ENCODE measurements around the gene SH3RF3. TPM values are rescaled to one million over a fixed set of nuclear protein-coding genes. Genes with fewer than 3 reads are reported as not detected.

SH3RF3 gene
- total RNA-seq, 1 donor from 2014 or later = 7.9 TPM

GRCh38 chr2:109419960-109420370 is 291.0 kb downstream of the SH3RF3 start:
- Histone ChIP-seq H3K4me3 (no peak overlapping the region), H3K36me3 (no peaks in the 10 kb centered on the region), H3K27ac (replicated peaks) (no peak overlapping the region), H3K27me3 (ENCODE audit: low read depth) (no peaks in the 10 kb centered on the region), H3K4me1 (no peaks in the 10 kb centered on the region), H3K9me3 (replicated peaks) (no peaks in the 10 kb centered on the region)
- TF ChIP-seq CTCF (IDR thresholded peaks at IDR 0.05; ENCODE audit: borderline replicate concordance) = no peak
- intact Hi-C loops (cut with micrococcal nuclease) = no loop called here
- DNase-seq = no peak

- Histone ChIP-seq H3K27me3 (ENCODE audit: low read depth) (no peaks in the 10 kb centered on the region), H3K27ac (replicated peaks) (no peak overlapping the region), H3K4me3 (no peak overlapping the region), H3K9me3 (replicated peaks) (no peaks in the 10 kb centered on the region), H3K36me3 (no peaks in the 10 kb centered on the region), H3K4me1 (no peaks in the 10 kb centered on the region)
- TF ChIP-seq CTCF (IDR thresholded peaks at IDR 0.05; ENCODE audit: borderline replicate concordance) = no peak
- intact Hi-C loops (cut with micrococcal nuclease) = no loop called here
- no peak for DNase-seq
These were observed 292.1 kb downstream of the SH3RF3 start for GRCh38 chr2:109421101-109421500.

GRCh38 chr2:109421642-109422041 is 292.6 kb downstream of the SH3RF3 start:
- intact Hi-C loops (cut with micrococcal nuclease) = no loop called here
- DNase-seq = no peak
- H3K27ac ChIP-seq (replicated peaks) = no peak overlapping the region
- H3K27me3 ChIP-seq (ENCODE audit: low read depth) = no peaks in the 10 kb centered on the region
- H3K9me3 ChIP-seq (replicated peaks) = no peaks in the 10 kb centered on the region
- no peaks in the 10 kb centered on the region for H3K36me3 ChIP-seq
- no peak for TF ChIP-seq CTCF (IDR thresholded peaks at IDR 0.05; ENCODE audit: borderline replicate concordance)
- H3K4me1 ChIP-seq = no peaks in the 10 kb centered on the region
- H3K4me3 ChIP-seq = no peak overlapping the region

GRCh38 chr2:109422071-109422757 is 293.2 kb downstream of the SH3RF3 start:
- TF ChIP-seq CTCF (IDR thresholded peaks at IDR 0.05; ENCODE audit: borderline replicate concordance) = no peak
- Histone ChIP-seq H3K27me3 (ENCODE audit: low read depth) (no peaks in the 10 kb centered on the region), H3K4me1 (no peaks in the 10 kb centered on the region), H3K36me3 (no peaks in the 10 kb centered on the region), H3K9me3 (replicated peaks) (no peaks in the 10 kb centered on the region), H3K4me3 (no peak overlapping the region), H3K27ac (replicated peaks) (no peak overlapping the region)
- no peak for DNase-seq
- intact Hi-C loops (cut with micrococcal nuclease) = no loop called here

GRCh38 chr2:109422758-109423500 is 293.9 kb downstream of the SH3RF3 start:
- DNase-seq = no peak
- Histone ChIP-seq H3K4me1 (no peaks in the 10 kb centered on the region), H3K27ac (replicated peaks) (no peak overlapping the region), H3K36me3 (no peaks in the 10 kb centered on the region), H3K4me3 (no peak overlapping the region), H3K27me3 (ENCODE audit: low read depth) (no peaks in the 10 kb centered on the region), H3K9me3 (replicated peaks) (no peaks in the 10 kb centered on the region)
- TF ChIP-seq CTCF (IDR thresholded peaks at IDR 0.05; ENCODE audit: borderline replicate concordance) = no peak
- intact Hi-C loops (cut with micrococcal nuclease) = no loop called here

Measured in left ventricle myocardium inferior (tissue), 1 donor.